ENCODE measurements around the gene ELK1. TPM values are rescaled to one million over a fixed set of nuclear protein-coding genes. Genes with fewer than 3 reads are reported as not detected.

The ELK1 gene
- total and polyA plus RNA-seq, 2 of the 4 experiments (the other 2 are of a cell fraction) = 10.0 to 24.3 TPM

DNA sequence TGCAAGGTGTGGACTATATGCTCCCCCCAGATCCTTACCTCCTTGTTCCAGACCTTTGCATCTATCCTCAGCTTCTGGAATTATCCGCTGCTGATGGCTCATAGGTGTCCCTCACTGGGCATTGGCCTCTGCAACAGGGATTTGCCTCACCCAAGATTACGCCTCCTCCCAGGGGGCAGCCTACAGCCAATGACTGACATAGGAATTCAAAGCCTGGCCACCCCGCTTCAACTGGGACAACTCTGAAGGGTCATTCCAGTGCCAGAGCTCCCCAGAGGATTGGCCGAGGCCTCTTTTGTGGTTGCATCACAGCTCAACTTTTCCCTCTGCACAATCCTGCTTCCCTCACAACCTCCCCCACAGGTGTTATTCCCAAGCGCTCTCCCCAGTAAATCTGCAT, 35.7 kb downstream of the ELK1 start:
- H3K36me3 ChIP-seq (ENCODE audit: control insufficient read depth, insufficient read depth, low read length) = no peaks in the 10 kb centered on the region
- BruUV-seq (replicated peaks) = no TSS peak
- TF ChIP-seq RFX5 (IDR thresholded peaks at IDR 0.05; ENCODE audit: low read depth, low read length) (no peak), MAFK (IDR thresholded peaks at IDR 0.05; ENCODE audit: low read depth, low read length) (no peak), MAZ (IDR thresholded peaks at IDR 0.05; ENCODE audit: borderline replicate concordance, low read depth, low read length) (no peak), CEBPB (IDR thresholded peaks at IDR 0.05; ENCODE audit: low read depth, low read length) (no peak), NFE2L2 (IDR thresholded peaks at IDR 0.05; ENCODE audit: low read depth, low read length) (no peak), SMC3 (IDR thresholded peaks at IDR 0.05; ENCODE audit: low read depth, low read length) (no peak), CHD1 (IDR thresholded peaks at IDR 0.05; ENCODE audit: low read depth, low read length) (no peak), MXI1 (IDR thresholded peaks at IDR 0.05; ENCODE audit: borderline replicate concordance, low read depth, low read length) (no peak)
- TF ChIP-seq, protein P1, sequence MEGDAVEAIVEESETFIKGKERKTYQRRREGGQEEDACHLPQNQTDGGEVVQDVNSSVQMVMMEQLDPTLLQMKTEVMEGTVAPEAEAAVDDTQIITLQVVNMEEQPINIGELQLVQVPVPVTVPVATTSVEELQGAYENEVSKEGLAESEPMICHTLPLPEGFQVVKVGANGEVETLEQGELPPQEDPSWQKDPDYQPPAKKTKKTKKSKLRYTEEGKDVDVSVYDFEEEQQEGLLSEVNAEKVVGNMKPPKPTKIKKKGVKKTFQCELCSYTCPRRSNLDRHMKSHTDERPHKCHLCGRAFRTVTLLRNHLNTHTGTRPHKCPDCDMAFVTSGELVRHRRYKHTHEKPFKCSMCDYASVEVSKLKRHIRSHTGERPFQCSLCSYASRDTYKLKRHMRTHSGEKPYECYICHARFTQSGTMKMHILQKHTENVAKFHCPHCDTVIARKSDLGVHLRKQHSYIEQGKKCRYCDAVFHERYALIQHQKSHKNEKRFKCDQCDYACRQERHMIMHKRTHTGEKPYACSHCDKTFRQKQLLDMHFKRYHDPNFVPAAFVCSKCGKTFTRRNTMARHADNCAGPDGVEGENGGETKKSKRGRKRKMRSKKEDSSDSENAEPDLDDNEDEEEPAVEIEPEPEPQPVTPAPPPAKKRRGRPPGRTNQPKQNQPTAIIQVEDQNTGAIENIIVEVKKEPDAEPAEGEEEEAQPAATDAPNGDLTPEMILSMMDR (conservative IDR thresholded peaks at IDR 0.05; ENCODE audit: low read depth, low read length) = no peak
- TF ChIP-seq, protein P2, sequence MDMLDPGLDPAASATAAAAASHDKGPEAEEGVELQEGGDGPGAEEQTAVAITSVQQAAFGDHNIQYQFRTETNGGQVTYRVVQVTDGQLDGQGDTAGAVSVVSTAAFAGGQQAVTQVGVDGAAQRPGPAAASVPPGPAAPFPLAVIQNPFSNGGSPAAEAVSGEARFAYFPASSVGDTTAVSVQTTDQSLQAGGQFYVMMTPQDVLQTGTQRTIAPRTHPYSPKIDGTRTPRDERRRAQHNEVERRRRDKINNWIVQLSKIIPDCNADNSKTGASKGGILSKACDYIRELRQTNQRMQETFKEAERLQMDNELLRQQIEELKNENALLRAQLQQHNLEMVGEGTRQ (IDR thresholded peaks at IDR 0.05; ENCODE audit: low read depth, low read length) = no peak

More for the DNA sequence above, 35.7 kb downstream of the ELK1 start:
- CTCF ChIA-PET = interaction anchor here (0.8 kb wide), 1 partner anchor 10 kb away, joined by 3 read pairs; no protein-coding TSS in a partner anchor
- Histone ChIP-seq H2AK9ac (replicated peaks; ENCODE audit: low read depth, low read length, poor library complexity) (no peak overlapping the region), H4K5ac (ENCODE audit: low read depth, low read length) (no peak overlapping the region), H4K8ac (ENCODE audit: low read depth in 2 of 2, low read length in 2 of 2) (no peak overlapping the region), H3K14ac (replicated peaks; ENCODE audit: low read depth, low read length) (no peak overlapping the region), H2BK5ac (ENCODE audit: low read depth, low read length, poor library complexity, severe bottlenecking) (no peak overlapping the region), H3K56ac (ENCODE audit: extremely low read depth, insufficient read depth, low read length) (no peak overlapping the region), H3K27ac (ENCODE audit: insufficient read depth, low read length) (no peak overlapping the region), H2BK15ac (ENCODE audit: low read depth, low read length) (no peak overlapping the region), H2BK20ac (ENCODE audit: low read depth, low read length) (no peak overlapping the region), H3K79me1 (ENCODE audit: low read depth in 1 of 2, low read length in 2 of 2) (no peaks in the 10 kb centered on the region), H3K18ac (ENCODE audit: low read depth, low read length) (no peak overlapping the region), H3K9ac (ENCODE audit: low read depth, low read length) (no peak overlapping the region), H3K4me1 (ENCODE audit: control insufficient read depth, insufficient read depth, low read length) (no peaks in the 10 kb centered on the region), H3K4me3 (ENCODE audit: insufficient read depth, low read depth, low read length) (no peak overlapping the region), H3K27me3 (ENCODE audit: control insufficient read depth, insufficient read depth, low read length) (peaks cover 13% of the 10 kb centered on the region; the same call in 1 of the 2 replicates), H3K23ac (ENCODE audit: low read depth, low read length) (no peak overlapping the region), H3K9me3 (ENCODE audit: control insufficient read depth, insufficient read depth, low read length) (no peaks in the 10 kb centered on the region), H4K20me1 (ENCODE audit: insufficient read depth, low read length) (peaks cover 3% of the 10 kb centered on the region; the same call in 1 of the 2 replicates), H3K4ac (ENCODE audit: low read depth, low read length) (no peak overlapping the region), H3K9me1 (ENCODE audit: insufficient read depth, low read length) (no peaks in the 10 kb centered on the region), H2AK5ac (ENCODE audit: low read depth, low read length) (no peak overlapping the region), H4K91ac (ENCODE audit: insufficient read depth, low read depth, low read length) (no peak overlapping the region), H3K4me2 (ENCODE audit: low read depth, low read length) (no peak overlapping the region), H2AFZ (replicated peaks; ENCODE audit: low read length, poor library complexity) (no peak overlapping the region), H2BK120ac (ENCODE audit: low read depth, low read length) (no peak overlapping the region)
- dilution Hi-C loops (cut with HindIII; ENCODE audit: low sequenced_read_pairs, unreplicated experiment) (no loop called here), intact Hi-C loops (cut with micrococcal nuclease) (no loop called here), in situ Hi-C loops (cut with MboI; ENCODE audit: low sequenced_read_pairs) (no loop called here)
- DNase-seq (no peak), ATAC-seq (ENCODE audit: low read depth) (no peak)
- POLR2A ChIA-PET (ENCODE audit: unreplicated experiment) = no interaction called here
- WGBS, 2 experiments (ENCODE audit: extremely low coverage in 2 of 2, insufficient read length in 1 of 2) = 72% methylated on average over 3 of the region's 5 CpGs; no CpG with 5 or more reads in 1 of the 2 experiments

All from IMR-90 (cell line).